NCI-H2081 treated with DMSO at 0.1 percent for 48 hours (cell line): ENCODE results near the gene CKAP5.

Source experiments
- DNase-seq: peaks from one replicate; lab custom pipeline; 2025; lab: John Stamatoyannopoulos, UW

Gene CKAP5

DNA sequence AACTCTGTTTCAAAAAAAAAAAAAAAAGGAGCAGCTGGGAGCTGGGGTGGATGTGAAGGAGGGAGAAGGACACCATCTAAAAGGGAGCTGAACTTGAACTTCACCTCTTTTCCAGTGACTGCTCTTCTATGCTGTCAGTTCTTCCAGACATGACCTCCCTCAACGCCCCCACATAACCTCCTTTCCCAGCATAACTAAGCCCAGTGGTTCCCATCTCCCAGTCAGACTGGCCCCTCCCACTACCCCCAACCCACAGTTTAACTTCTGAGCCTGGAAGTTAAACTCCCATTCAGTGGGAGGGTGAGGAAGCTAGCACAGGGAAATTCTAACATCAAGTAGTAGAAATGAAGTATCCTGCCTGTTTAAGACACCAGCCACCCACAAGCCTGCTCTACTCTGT, 147.5 kb downstream of the CKAP5 start:
- no peak for DNase-seq

DNA sequence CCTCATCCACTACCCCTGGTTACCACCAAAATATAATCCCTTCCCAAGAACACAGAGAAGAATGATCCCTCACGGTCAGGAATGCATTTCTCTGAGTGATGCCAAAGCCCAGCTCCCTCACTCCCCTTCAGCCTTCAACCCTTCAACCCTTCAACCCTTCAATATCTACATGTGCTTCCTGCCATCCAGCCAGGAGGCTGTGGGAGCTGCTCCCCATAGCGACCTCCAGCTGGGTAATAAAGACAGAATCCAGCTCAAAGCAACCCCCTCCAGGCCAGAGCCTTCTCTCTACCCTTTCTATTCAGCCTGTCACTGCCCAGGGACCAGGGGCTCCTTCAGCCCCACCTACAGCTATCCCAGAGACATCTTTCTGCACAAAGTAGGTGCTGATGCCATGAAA, 148.4 kb downstream of the CKAP5 start:
- DNase-seq = no peak

DNA sequence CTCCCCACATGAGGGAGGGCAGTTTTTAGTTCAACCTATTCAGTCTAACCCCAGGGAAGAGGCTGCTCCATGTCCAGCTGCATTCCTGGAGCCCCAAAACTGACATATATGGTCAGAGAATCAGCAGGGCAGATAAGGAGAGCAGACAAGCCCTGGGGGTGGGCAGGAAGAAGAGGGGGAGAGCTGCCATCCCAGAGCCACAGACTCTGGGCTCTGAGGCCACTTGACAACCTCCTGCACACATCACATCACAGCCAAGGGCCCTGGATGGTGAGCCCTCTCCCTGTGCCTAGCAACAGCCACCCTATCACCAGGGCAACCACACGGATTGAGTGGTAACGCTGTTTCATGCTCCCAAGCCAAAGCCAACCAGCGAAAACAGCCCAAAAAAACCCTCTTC, 148.8 kb downstream of the CKAP5 start:
- no peak for DNase-seq

DNA sequence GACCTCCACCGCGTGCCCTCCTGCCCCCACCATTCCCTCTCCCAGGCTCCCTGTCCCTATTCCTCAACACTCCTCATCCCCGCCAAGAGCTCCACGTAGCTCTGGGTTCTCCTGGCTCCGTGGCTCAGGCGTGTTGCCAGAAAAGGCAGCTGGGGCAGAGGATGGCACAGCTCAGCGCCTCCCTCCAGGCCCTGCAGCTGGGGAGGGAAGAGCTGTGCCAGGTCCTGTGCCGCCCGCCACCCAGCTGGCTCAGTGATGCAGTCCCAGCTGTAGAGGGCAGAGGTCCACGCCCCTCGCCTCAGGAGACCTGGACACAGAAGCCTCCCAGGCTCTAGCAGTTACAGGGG, 149.9 kb downstream of the CKAP5 start:
- DNase-seq = no peak

DNA sequence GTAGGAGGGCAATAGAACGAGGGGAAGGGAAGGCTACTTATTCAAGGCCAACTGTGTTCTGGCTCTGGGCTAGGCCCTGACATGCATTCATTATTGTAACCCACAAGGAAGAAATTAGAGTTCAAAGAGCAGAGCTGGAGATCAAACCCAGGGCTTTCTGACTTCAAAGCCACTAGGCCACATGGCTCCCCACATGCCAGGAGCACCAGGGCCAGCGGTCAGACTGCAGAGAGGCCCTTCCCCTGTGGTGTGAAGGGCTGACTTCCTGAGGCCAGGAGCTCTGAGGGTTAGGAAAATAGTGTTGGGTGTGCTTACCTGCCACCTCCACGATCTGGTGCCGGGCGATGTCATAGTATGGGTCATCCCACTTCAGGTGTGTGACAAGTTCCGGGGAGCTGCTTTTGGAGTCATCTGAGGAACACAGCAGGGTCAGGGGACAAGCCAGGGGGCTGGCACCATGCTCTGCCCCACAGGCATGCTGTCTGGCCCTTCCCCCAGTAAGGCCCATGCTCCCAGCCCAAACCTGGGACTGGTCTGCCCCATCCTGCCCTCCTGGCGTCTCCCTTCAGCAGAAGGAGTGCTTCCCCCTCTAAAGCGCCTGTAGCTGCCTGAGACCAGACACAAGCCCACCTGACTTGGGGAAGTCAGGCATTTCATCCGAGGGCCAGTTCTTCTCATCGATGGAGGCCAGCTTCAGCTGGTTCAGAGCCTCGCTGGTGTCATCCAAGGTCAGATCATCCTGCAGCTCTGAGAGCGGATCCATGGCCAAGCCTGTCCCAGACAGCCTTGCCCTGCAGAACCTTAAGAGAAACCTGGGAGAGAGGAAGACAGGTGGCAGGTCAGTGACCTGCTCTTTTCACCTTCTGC, 150.5 kb downstream of the CKAP5 start:
- DNase-seq = no peak

DNA sequence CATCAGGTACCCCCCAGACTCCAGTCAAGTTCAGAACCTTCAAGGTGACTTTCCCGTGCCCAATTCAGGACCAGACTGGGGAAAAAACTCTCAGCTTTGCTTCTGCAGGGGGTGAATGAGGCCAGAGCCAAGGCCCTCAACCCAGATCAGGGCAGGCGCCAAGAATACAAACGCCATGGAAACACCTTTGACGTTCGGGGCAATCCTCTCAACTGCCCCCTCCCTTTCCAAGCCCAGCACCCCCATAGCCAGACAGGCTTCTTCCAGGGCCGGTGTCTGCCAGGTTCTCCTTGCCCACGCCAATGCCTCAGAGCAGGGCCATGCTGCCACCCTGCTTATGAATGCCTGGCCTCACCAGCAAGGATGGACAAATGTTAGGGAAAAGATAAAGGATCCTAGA, 151.5 kb downstream of the CKAP5 start:
- DNase-seq = no peak

DNA sequence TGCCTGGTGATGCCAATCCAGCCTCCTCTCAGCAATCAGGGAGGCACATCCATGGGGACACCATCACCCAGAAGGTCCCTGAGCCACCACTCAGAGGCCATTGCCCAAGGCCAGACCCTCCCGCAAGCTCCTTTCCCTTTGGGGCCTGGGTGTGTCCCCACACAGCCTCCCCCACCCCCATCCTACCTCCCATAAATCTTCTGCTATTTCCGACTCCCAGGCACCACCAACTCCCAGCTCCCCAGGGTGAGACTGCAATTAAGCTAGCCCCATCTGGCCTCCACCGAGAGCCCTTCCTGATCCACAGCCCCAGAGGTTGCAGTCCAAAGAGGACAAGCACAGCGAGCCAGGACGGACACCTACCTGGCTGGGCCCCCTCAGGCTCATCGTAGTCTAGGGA, 152.0 kb downstream of the CKAP5 start:
- DNase-seq = no peak

DNA sequence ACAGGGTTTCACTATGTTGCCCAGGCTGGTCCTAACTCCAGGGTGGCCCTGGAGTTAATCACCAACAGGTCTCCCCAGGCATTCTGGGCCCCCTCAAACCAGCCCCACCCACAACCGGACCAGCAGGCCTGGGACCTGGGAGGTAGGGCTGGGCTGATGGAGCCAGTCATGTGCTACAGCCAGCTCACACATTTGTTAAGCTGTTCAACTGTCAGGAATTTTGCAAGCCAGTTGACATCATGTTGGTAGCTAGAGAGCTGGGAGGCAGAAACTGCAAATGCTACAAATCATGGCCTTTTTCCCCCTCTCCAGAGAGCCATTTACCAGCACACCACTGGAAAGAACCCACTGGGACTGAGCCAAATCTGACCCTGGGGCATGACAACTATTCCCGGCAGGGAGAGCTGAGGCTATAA, 152.5 kb downstream of the CKAP5 start:
- no peak for DNase-seq
